ENCODE data around the gene CD274.
"Not testable (repeated sequence)": the region's sequence is repeated elsewhere in the genome, so short reads cannot be mapped to it uniquely, and the experiment has no call there.

The CD274 gene

DNA sequence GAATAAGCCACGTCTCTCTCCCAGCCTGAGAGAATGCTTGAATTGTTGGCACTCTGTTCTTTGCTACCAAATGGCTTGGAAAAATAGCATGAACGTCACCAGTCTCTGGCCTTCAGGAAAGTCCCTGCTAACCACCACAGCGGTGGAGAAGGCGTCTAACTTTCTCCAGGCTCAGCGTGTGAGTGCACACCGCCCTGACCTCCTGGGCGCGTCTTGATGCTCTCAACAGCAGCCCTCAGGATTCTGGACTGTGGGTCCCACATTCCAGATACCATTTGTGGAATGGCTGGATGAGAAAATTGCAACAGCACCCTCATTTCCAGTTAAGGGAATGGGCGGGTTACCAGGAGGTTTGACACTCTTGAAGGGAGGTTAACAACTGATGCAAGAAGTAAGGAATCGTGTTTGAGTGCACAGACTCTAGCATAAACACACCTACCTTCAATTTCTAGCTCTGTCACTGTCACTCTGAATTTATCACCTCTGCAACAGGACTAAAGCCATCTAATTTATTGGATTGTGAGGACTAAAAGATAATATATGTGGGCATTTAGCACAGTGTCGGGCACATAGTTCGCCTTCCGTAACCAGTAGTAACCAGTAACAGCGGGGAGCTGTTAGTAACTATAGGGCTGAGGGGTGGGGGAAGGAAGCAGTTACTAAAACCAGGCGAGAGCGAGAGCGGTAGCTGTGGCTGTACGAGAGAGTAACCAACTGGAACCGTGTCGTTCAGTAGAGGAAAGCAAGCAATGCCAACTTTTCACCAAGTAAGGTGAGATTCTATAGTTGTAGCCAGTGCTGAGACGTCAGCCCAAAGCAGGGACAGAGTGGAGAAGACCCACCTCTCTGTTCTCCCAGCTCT, 11.8 kb upstream of the CD274 start:
- H3K9me3 ChIP-seq (ENCODE audit: control insufficient read depth, low read length), result peaks cover 19% of the 10 kb centered on the region
- H3K36me3 ChIP-seq (ENCODE audit: control insufficient read depth, insufficient read depth, low read length), result peaks cover 14% of the 10 kb centered on the region
- H3K4me3 ChIP-seq (ENCODE audit: extremely low read depth, insufficient read depth, low read length, poor library complexity, severe bottlenecking), result peak overlapping the region; percentile 59
- H3K27ac ChIP-seq (ENCODE audit: low read depth, low read length, severe bottlenecking), result peak overlapping the region; percentile 85
- 84 to 92% methylated on average over 16 to 17 of the region's 21 CpGs for WGBS, 2 experiments (ENCODE audit: insufficient coverage in 2 of 2)
- peaks cover 14% of the 10 kb centered on the region for H3K4me1 ChIP-seq (ENCODE audit: control insufficient read depth, insufficient read depth, low read length, poor library complexity, severe bottlenecking)

DNA sequence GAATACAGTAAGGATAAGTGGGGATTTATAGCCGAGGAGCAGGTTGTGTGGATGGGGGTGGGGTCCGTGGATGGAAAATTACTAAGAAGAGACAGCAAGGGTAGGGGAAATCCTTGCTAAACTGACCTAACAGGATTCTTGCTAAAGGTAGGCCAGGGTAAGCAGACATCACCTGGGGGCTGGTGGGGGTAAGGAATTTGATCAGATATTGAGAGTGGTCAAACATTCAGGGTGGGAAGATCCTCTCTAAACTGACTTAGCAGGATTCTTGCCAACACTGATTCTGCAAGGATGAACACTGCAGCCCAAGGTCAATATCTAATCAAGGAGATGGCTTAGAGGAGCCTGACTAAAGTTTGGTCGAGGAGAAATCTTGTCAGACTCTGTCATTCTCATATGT, 9.9 kb upstream of the CD274 start:
- WGBS, 2 experiments (ENCODE audit: insufficient coverage in 2 of 2), result 84 to 100% methylated on average over 1 to 3 of the region's 3 CpGs
- peaks cover 10% of the 10 kb centered on the region for H3K36me3 ChIP-seq (ENCODE audit: control insufficient read depth, insufficient read depth, low read length)
- peaks cover 14% of the 10 kb centered on the region for H3K4me1 ChIP-seq (ENCODE audit: control insufficient read depth, insufficient read depth, low read length, poor library complexity, severe bottlenecking)
- no peak overlapping the region for H3K4me3 ChIP-seq (ENCODE audit: extremely low read depth, insufficient read depth, low read length, poor library complexity, severe bottlenecking)
- H3K27ac ChIP-seq (ENCODE audit: low read depth, low read length, severe bottlenecking), result no peak overlapping the region
- H3K9me3 ChIP-seq (ENCODE audit: control insufficient read depth, low read length), result peaks cover 17% of the 10 kb centered on the region

DNA sequence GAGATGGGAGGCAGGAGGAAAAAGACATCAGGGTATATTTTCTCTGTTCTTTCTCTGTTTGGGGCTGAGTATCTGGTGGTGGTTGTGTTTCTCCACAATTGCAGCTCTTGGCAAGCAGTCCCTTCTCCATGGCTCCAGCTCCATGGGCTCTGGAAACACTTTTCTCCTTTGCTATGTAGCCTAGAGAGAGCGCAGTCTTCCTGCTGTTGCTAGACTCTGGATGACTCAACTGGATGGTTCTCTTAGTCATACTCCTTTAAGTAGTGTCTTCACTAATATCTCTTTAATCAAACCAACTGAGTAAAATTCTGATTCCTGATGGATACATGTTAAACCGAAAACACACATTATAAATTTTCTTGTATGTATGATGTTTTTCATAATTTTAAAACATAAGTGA, 9.3 kb upstream of the CD274 start:
- H3K27ac ChIP-seq (ENCODE audit: low read depth, low read length, severe bottlenecking), result no peak overlapping the region
- H3K9me3 ChIP-seq (ENCODE audit: control insufficient read depth, low read length), result peaks cover 10% of the 10 kb centered on the region
- 100% methylated on average over 1 of the region's 2 CpGs; no CpG with 5 or more reads in 1 of the 2 experiments for WGBS, 2 experiments (ENCODE audit: insufficient coverage in 2 of 2)
- H3K36me3 ChIP-seq (ENCODE audit: control insufficient read depth, insufficient read depth, low read length), result peaks cover 4% of the 10 kb centered on the region
- H3K4me3 ChIP-seq (ENCODE audit: extremely low read depth, insufficient read depth, low read length, poor library complexity, severe bottlenecking), result no peak overlapping the region
- H3K4me1 ChIP-seq (ENCODE audit: control insufficient read depth, insufficient read depth, low read length, poor library complexity, severe bottlenecking), result peaks cover 14% of the 10 kb centered on the region

DNA sequence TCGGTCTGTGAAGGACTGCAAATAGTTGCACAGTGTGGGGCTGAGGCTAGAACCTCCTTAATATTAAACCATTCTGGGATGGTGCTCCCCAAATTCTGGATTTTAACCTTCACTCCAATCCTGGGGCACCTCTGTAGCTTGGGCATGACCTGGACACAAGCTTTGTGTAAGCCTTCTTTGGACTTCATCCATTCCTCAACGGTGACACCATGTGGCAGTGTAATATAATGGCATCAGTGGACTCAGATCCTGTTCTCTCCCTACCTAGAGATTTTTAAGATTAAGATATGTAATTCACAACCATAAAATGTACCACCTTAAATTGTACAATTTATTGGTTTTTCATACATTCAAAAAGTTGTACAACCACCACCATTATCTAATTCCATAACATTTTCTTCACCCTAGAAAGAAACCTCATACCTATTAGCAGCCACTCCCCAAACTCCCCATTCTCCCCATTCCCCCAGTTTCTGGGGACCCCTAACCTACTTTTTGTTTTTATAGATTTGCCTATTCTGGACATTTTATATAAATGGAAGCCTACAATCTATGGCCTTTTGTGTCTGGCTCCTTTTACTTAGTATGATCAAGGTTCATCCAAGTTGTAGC, 7.8 kb upstream of the CD274 start:
- WGBS, 2 experiments (ENCODE audit: insufficient coverage in 2 of 2), result 50% methylated on average over 2 of the region's 2 CpGs; no CpG with 5 or more reads in 1 of the 2 experiments
- H3K4me1 ChIP-seq (ENCODE audit: control insufficient read depth, insufficient read depth, low read length, poor library complexity, severe bottlenecking), result peaks cover 16% of the 10 kb centered on the region

DNA sequence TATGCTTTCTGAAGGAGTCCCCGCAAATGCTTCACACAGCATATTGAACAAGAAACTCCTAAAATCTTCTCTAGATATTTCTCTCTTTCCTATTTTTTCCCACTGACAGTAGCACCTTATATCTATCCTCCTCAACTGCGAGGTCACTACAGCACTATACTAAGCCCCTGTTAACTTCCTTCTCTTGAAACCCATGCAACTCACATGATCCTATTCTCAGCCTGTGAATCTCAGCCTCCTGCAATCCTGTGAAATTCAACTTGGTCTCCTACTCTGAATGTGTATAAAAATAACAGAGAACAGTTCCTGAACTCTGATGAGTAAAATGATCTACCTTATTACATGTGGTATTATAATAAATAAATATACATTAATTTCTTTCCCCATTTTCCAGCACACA, 6.5 kb upstream of the CD274 start:
- H3K36me3 ChIP-seq (ENCODE audit: control insufficient read depth, insufficient read depth, low read length), result no peaks in the 10 kb centered on the region
- no peak overlapping the region for H3K4me3 ChIP-seq (ENCODE audit: extremely low read depth, insufficient read depth, low read length, poor library complexity, severe bottlenecking)
- no peaks in the 10 kb centered on the region for H3K9me3 ChIP-seq (ENCODE audit: control insufficient read depth, low read length)
- H3K27ac ChIP-seq (ENCODE audit: low read depth, low read length, severe bottlenecking), result no peak overlapping the region
- 78 to 89% methylated on average over 1 to 2 of the region's 2 CpGs for WGBS, 2 experiments (ENCODE audit: insufficient coverage in 2 of 2)
- H3K4me1 ChIP-seq (ENCODE audit: control insufficient read depth, insufficient read depth, low read length, poor library complexity, severe bottlenecking), result peaks cover 14% of the 10 kb centered on the region

More for the DNA sequence above, 7.8 kb upstream of the CD274 start:
- H3K4me3 ChIP-seq (ENCODE audit: extremely low read depth, insufficient read depth, low read length, poor library complexity, severe bottlenecking), result no peak overlapping the region
- H3K9me3 ChIP-seq (ENCODE audit: control insufficient read depth, low read length), result no peaks in the 10 kb centered on the region
- no peaks in the 10 kb centered on the region for H3K36me3 ChIP-seq (ENCODE audit: control insufficient read depth, insufficient read depth, low read length)
- H3K27ac ChIP-seq (ENCODE audit: low read depth, low read length, severe bottlenecking), result no peak overlapping the region

DNA sequence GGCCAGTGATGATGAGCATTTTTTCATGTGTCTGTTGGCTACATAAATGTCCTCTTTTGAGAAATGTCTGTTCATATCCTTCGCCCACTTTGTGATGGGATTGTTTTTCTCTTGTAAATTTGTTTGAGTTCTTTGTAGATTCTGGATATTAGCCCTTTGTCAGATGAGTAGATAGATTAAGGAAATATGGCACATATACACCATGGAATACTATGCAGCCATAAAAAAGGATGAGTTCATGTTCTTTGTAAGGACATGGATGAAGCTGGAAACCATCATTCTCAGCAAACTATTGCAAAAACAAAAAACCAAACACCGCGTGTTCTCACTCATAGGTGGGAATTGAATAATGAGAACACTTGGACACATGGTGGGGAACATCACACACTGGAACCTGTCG, 5.2 kb upstream of the CD274 start:
- WGBS, 2 experiments (ENCODE audit: insufficient coverage in 2 of 2), result no CpG with 5 or more reads among the region's 4 CpGs
- not testable (repeated sequence) for H3K27ac ChIP-seq (ENCODE audit: low read depth, low read length, severe bottlenecking); H3K9me3 ChIP-seq (ENCODE audit: control insufficient read depth, low read length); H3K36me3 ChIP-seq (ENCODE audit: control insufficient read depth, insufficient read depth, low read length); H3K4me3 ChIP-seq (ENCODE audit: extremely low read depth, insufficient read depth, low read length, poor library complexity, severe bottlenecking)
- peaks cover 13% of the 10 kb centered on the region for H3K4me1 ChIP-seq (ENCODE audit: control insufficient read depth, insufficient read depth, low read length, poor library complexity, severe bottlenecking)

DNA sequence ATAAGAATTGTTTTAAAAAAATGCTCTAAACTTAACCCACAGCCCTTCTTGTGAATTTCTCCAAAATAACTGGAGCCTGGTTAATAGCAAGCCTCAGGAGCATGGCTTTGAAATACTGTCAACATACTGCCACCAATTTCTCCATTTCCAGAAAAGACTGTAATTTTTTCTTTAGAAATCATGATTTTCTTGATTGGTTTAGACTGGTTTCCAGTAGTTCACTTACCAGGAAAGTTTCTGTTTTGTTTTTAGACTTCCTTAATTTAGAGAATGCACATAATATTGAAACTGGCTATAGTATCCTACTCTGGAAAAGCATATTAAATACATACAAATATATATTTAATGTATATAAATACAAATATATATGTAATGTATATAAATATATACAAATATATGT, 4.5 kb upstream of the CD274 start:
- peaks cover 6% of the 10 kb centered on the region for H3K4me1 ChIP-seq (ENCODE audit: control insufficient read depth, insufficient read depth, low read length, poor library complexity, severe bottlenecking)
- no peak overlapping the region for H3K27ac ChIP-seq (ENCODE audit: low read depth, low read length, severe bottlenecking)
- H3K9me3 ChIP-seq (ENCODE audit: control insufficient read depth, low read length), result no peaks in the 10 kb centered on the region
- H3K4me3 ChIP-seq (ENCODE audit: extremely low read depth, insufficient read depth, low read length, poor library complexity, severe bottlenecking), result no peak overlapping the region
- no peaks in the 10 kb centered on the region for H3K36me3 ChIP-seq (ENCODE audit: control insufficient read depth, insufficient read depth, low read length)

DNA sequence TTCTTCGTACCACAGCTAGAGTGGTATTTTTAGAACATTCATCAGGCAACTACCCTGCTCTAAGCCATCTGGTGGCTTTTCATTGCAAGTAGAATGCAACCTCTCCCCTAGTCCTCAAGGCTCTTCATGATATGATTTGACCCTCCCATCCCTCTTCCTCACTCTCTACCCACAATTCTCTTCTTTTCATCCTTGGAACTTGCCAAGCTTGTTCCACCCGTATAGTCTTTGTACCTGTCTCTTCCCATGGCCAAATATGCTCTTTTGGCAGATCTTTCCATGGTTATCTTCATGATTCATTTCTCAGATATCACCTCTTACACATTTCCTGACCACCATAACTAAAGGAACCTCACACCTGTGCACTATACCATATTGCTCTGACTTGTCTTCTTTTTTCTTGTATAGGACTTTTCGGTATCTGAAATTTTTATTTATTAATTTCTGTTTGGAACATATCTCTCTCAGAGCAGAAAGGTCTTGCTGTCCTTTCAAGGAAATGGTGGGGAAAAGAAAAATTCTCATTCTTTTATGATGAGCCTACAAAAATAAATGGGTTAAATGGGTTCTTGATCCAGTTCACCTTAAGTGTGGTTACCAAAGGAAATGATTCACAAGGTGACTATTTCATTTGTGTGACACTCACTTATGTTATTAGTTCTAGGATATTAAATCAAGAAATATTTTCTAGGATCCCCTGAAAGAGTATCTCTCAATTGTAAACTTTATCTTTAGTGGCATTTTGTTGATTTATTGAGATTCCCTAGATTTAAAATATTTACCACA, 3.7 kb upstream of the CD274 start:
- Histone ChIP-seq H3K4me3 (ENCODE audit: extremely low read depth, insufficient read depth, low read length, poor library complexity, severe bottlenecking) (no peak overlapping the region), H3K36me3 (ENCODE audit: control insufficient read depth, insufficient read depth, low read length) (no peaks in the 10 kb centered on the region), H3K4me1 (ENCODE audit: control insufficient read depth, insufficient read depth, low read length, poor library complexity, severe bottlenecking) (peaks cover 6% of the 10 kb centered on the region), H3K27ac (ENCODE audit: low read depth, low read length, severe bottlenecking) (no peak overlapping the region), H3K9me3 (ENCODE audit: control insufficient read depth, low read length) (no peaks in the 10 kb centered on the region)
- WGBS, 2 experiments (ENCODE audit: insufficient coverage in 2 of 2), result 86 to 96% methylated on average over 2 of the region's 3 CpGs

DNA sequence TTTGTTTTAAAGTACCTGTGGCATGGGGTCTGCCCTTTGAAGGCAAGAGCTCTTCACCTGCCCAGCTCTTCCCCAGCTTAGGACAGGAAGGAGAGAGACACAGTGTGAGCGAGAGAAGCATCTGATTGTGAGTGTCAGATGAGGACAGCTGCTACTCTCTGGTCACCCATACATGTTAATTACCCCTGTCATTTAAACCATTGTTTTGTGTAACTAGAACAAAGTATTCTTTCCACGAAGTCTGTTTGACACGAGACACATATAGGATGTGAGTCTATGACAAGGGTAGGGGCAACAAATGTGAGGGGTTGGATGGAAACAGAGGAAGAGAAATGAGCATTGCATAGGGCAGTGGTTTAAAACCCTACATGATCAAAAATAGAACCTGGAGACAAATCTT, 3.0 kb upstream of the CD274 start:
- Histone ChIP-seq H3K36me3 (ENCODE audit: control insufficient read depth, insufficient read depth, low read length) (no peaks in the 10 kb centered on the region), H3K4me3 (ENCODE audit: extremely low read depth, insufficient read depth, low read length, poor library complexity, severe bottlenecking) (no peak overlapping the region), H3K4me1 (ENCODE audit: control insufficient read depth, insufficient read depth, low read length, poor library complexity, severe bottlenecking) (peaks cover 6% of the 10 kb centered on the region), H3K27ac (ENCODE audit: low read depth, low read length, severe bottlenecking) (no peak overlapping the region), H3K9me3 (ENCODE audit: control insufficient read depth, low read length) (no peaks in the 10 kb centered on the region)
- WGBS, 2 experiments (ENCODE audit: insufficient coverage in 2 of 2), result no CpG with 5 or more reads among the region's 3 CpGs

DNA sequence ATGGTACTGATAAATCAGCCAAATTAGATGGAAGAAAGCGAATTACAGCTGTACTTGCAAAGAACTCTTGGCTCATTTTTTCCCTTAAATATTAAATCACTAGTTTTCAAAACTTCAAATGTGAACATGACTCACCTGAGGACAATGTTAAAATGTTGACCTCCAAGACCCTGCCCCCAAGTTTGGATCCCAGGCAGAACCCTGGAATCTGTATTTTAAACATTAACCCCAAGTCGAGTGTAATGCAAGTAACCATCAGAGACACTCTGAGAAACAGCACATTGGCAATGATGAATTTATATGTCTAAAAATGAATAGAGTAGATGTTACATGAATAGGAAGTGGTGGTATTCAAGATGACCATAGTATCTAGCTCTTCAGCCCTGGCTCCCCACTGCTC, 2.3 kb upstream of the CD274 start:
- WGBS, 2 experiments (ENCODE audit: insufficient coverage in 2 of 2), result no CpG with 5 or more reads among the region's 2 CpGs
- Histone ChIP-seq H3K27ac (ENCODE audit: low read depth, low read length, severe bottlenecking) (no peak overlapping the region), H3K9me3 (ENCODE audit: control insufficient read depth, low read length) (no peaks in the 10 kb centered on the region), H3K4me1 (ENCODE audit: control insufficient read depth, insufficient read depth, low read length, poor library complexity, severe bottlenecking) (peaks cover 6% of the 10 kb centered on the region), H3K36me3 (ENCODE audit: control insufficient read depth, insufficient read depth, low read length) (no peaks in the 10 kb centered on the region), H3K4me3 (ENCODE audit: extremely low read depth, insufficient read depth, low read length, poor library complexity, severe bottlenecking) (no peak overlapping the region)

Data from mesodermal cell (in vitro differentiated cells).